Embryonic facial prominence (tissue), 1 donor: Measurements from ENCODE around the gene NAB1.
"Not testable (repeated sequence)": the region's sequence is repeated elsewhere in the genome, so short reads cannot be mapped to it uniquely, and the experiment has no call there.

Source experiments
- DNase-seq: peaks from one replicate; pipeline ENCODE4 v3.0.0-alpha.2; 2016; ENCODE audit errors: extremely low spot score

The NAB1 gene

GRCh38 chr2:190649035-190649797, at the start of gene NAB1:
NAB1 (plus strand) TSS chr2:190649083; CDS start chr2:190659177, 10,094 bp downstream.
- peak; percentile 35 for DNase-seq

- DNase-seq = no peak
Observed at GRCh38 chr2:190599546-190600220, 49.2 kb upstream of the NAB1 start.

- DNase-seq = no peak
Observed at GRCh38 chr2:190600293-190601103, 48.4 kb upstream of the NAB1 start.

GRCh38 chr2:190603374-190603773, 45.5 kb upstream of the NAB1 start:
- no peak for DNase-seq

GRCh38 chr2:190607014-190607597, 41.8 kb upstream of the NAB1 start:
- DNase-seq = no peak

GRCh38 chr2:190607657-190608357, 41.1 kb upstream of the NAB1 start:
- no peak for DNase-seq

GRCh38 chr2:190608863-190609262, 40.0 kb upstream of the NAB1 start:
- not testable (repeated sequence) for DNase-seq

- DNase-seq = not testable (repeated sequence)
Observed at GRCh38 chr2:190609397-190609796, 39.5 kb upstream of the NAB1 start.

- DNase-seq = not testable (repeated sequence)
Observed at GRCh38 chr2:190610528-190610927, 38.4 kb upstream of the NAB1 start.

GRCh38 chr2:190615555-190616200, 33.2 kb upstream of the NAB1 start:
- DNase-seq = no peak

- DNase-seq = no peak
Observed at GRCh38 chr2:190618030-190618429, 30.9 kb upstream of the NAB1 start.

- DNase-seq = no peak
Observed at GRCh38 chr2:190625691-190626090, 23.2 kb upstream of the NAB1 start.

- no peak for DNase-seq
Observed at GRCh38 chr2:190626641-190627210, 22.2 kb upstream of the NAB1 start.

- DNase-seq = no peak
Observed at GRCh38 chr2:190627448-190628412, 21.2 kb upstream of the NAB1 start.

- no peak for DNase-seq
Observed at GRCh38 chr2:190628591-190629319, 20.1 kb upstream of the NAB1 start.

- no peak for DNase-seq
Observed at GRCh38 chr2:190634381-190634780, 14.5 kb upstream of the NAB1 start.

GRCh38 chr2:190635781-190636180, 13.1 kb upstream of the NAB1 start:
- DNase-seq = no peak

- DNase-seq = no peak
Observed at GRCh38 chr2:190636361-190636760, 12.5 kb upstream of the NAB1 start.
